GM12878 (cell line): ENCODE data around the gene DEFB119. TPM values are rescaled to one million over a fixed set of nuclear protein-coding genes. Genes with fewer than 3 reads are reported as not detected.
"Not testable (repeated sequence)": the region's sequence is repeated elsewhere in the genome, so short reads cannot be mapped to it uniquely, and the experiment has no call there.

ENCODE experiments used
- ATAC-seq: fragments of 200-7000 bp; cut with Tn5 transposase; 3 replicates; pipeline ENCODE4 v1.9.1; 2020; ENCODE audit warnings: mild to moderate bottlenecking, moderate library complexity
- BruUV-seq: library from RNA; stranded (reverse); fragments of 400-500 nt; replicated peaks from 2 replicates; lab custom pipeline; 2021; lab: Mats Ljungman, UMichigan
- CTCF ChIA-PET: fragments of 300-600 bp; sonication (Branson Sonifier 250); formaldehyde crosslinking; extraction: SDS; loops from one replicate; lab custom pipeline; 2021; ENCODE audit warnings: inconsistent platforms; lab: Yijun Ruan, JAX
- POLR2A ChIA-PET: fragments of 350-600 bp; formaldehyde crosslinking; extraction: SDS; loops from one replicate; lab custom pipeline; 2021; ENCODE audit warnings: inconsistent platforms; lab: Charles Lee
- RAD21 ChIA-PET: fragments of 300-600 bp; sonication (Branson Sonifier 250); formaldehyde crosslinking; loops from one replicate; lab custom pipeline; 2023; ENCODE audit warnings: antibody characterized with exemption; ENCODE audit not compliant: unreplicated experiment; lab: Charles Lee
- SMC1A ChIA-PET: fragments of 300-600 bp; sonication (Branson Sonifier 250); formaldehyde crosslinking; loops from one replicate; lab custom pipeline; 2023; ENCODE audit not compliant: unreplicated experiment, uncharacterized antibody; lab: Charles Lee
- DNase-seq: peaks from one replicate; pipeline ENCODE4 v3.0.0-alpha.2; 2011; ENCODE audit warnings: low read depth, low spot score
- FAIRE-seq: peaks from 3 replicates; lab custom pipeline; 2011; peaks lifted over from hg19 to GRCh38; lab: Jason Lieb, UNC
- H2AFZ ChIP-seq: 2 replicates; pipeline ENCODE4 v1.6.0; 2011; ENCODE audit warnings: low read depth, low read length, control low read depth; ENCODE audit not compliant: control insufficient read depth
- H3K27ac ChIP-seq: 2 replicates; pipeline ENCODE4 v1.5.1; 2011; ENCODE audit warnings: control low read depth; ENCODE audit not compliant: control insufficient read depth, insufficient read depth
- H3K27me3 ChIP-seq, 2 experiments: replicated peaks in 1 of 2; 2 replicates each; pipeline versions ENCODE4 v1.6.0 to v1.6.1; 2011; ENCODE audit warnings: low read length in 1 of 2; ENCODE audit not compliant: control insufficient read depth in 2 of 2, insufficient read depth in 2 of 2
- H3K36me3 ChIP-seq, 2 experiments: 2 replicates each; pipeline ENCODE4 v1.5.1; 2011; ENCODE audit warnings: low read length in 1 of 2; ENCODE audit not compliant: control insufficient read depth in 2 of 2, insufficient read depth in 2 of 2
- H3K4me1 ChIP-seq: 2 replicates; pipeline ENCODE4 v1.6.1; 2011; ENCODE audit warnings: mild to moderate bottlenecking, low read length, moderate library complexity, mixed read lengths; ENCODE audit not compliant: control insufficient read depth, insufficient read depth
- H3K4me2 ChIP-seq: 2 replicates; pipeline ENCODE4 v1.6.0; 2011; ENCODE audit warnings: control low read depth; ENCODE audit not compliant: control insufficient read depth, insufficient read depth
- H3K4me3 ChIP-seq: fragments of 200-600 bp; sonication (generic); 2 replicates; pipeline ENCODE4 v1.5.1; 2016
- H3K79me2 ChIP-seq: 2 replicates; pipeline ENCODE4 v1.6.0; 2011; ENCODE audit warnings: low read length; ENCODE audit not compliant: control insufficient read depth, insufficient read depth
- H3K9ac ChIP-seq: 2 replicates; pipeline ENCODE4 v1.8.0; 2011; ENCODE audit warnings: low read length, control low read depth, mixed read lengths; ENCODE audit not compliant: control insufficient read depth, insufficient read depth
- H3K9me3 ChIP-seq: replicated peaks from 3 replicates; pipeline ENCODE4 v1.5.1; 2011; ENCODE audit warnings: mild to moderate bottlenecking, low read length; ENCODE audit not compliant: control insufficient read depth, insufficient read depth
- H4K20me1 ChIP-seq: 2 replicates; pipeline ENCODE4 v1.6.0; 2011; ENCODE audit not compliant: control insufficient read depth, insufficient read depth
- ESRRA ChIP-seq: IDR thresholded peaks from 2 replicates; pipeline ENCODE4 v1.6.1; 2012; ENCODE audit warnings: mild to moderate bottlenecking, low read length, improper control_type of control experiment
- MEF2B ChIP-seq: fragments of 450-650 bp; IDR thresholded peaks from 2 replicates; pipeline ENCODE4 v1.6.1; 2018; ENCODE audit warnings: mild to moderate bottlenecking, moderate library complexity; ENCODE audit not compliant: partially characterized antibody, poor library complexity, severe bottlenecking
- MYB ChIP-seq: fragments of 150-350 bp; IDR thresholded peaks from 2 replicates; pipeline ENCODE4 v1.6.1; 2014; ENCODE audit warnings: mild to moderate bottlenecking, low read depth, low read length, borderline replicate concordance
- SMAD1 ChIP-seq: fragments of 450-650 bp; IDR thresholded peaks from 2 replicates; pipeline ENCODE4 v1.6.1; 2018; ENCODE audit warnings: mild to moderate bottlenecking, low read depth; ENCODE audit not compliant: partially characterized antibody
- SUPT20H ChIP-seq: IDR thresholded peaks from 2 replicates; pipeline ENCODE4 v1.6.1; 2011; ENCODE audit warnings: low read depth, mild to moderate bottlenecking, low read length, moderate library complexity, borderline replicate concordance; ENCODE audit not compliant: control insufficient read depth
- ZNF217 ChIP-seq: fragments of 450-650 bp; IDR thresholded peaks from 2 replicates; pipeline ENCODE4 v1.6.1; 2017; ENCODE audit warnings: antibody characterized with exemption, mild to moderate bottlenecking
- WGBS: methylation state at CpG from one replicate; pipeline ENCODE4 v1.1.6; 2016; ENCODE audit warnings: low lambda C conversion rate; ENCODE audit not compliant: insufficient replicate concordance, insufficient coverage; ENCODE audit errors: missing lambda C conversion rate; 5-methylcytosine and 5-hydroxymethylcytosine counted together
- in situ Hi-C: fragments of 300-500 bp; cut with MboI; formaldehyde crosslinking; loops from 9 replicates; pipeline ENCODE4 v1.14.3; 2018; ENCODE audit warnings: mixed read lengths
- intact Hi-C: fragments of 100-400 bp; cut with micrococcal nuclease; formaldehyde crosslinking; loops from one replicate; pipeline ENCODE4 v1.14.2; 2022; ENCODE audit not compliant: unreplicated experiment
- polyA plus RNA-seq, 11 experiments: library from polyadenylated mRNA; depleted of rRNA in 4 of 11; unstranded in 6 of 11; stranded (reverse) in 5 of 11; fragments of >200 nt; fragmentation: Nextera tagmentation in 4 of 11; fragmentation: Illumina TruSeq in 1 of 11; extraction: Ambion mirVana in 4 of 11; extraction: Trizol in 1 of 11; gene quantifications; 1 replicate in 1 of 11; 2 replicates in 10 of 11; pipeline versions ENCODE4 v1.2.1 to v1.2.3, GENCODE V29; 2011 to 2016; ENCODE audit warnings: inconsistent platforms in 2 of 11, missing spikeins in 2 of 11, low read depth in 1 of 11
- total RNA-seq, 4 experiments: library from RNA; depleted of rRNA in 3 of 4; stranded (reverse); fragments of >200 nt in 3 of 4; fragmentation: Illumina TruSeq in 1 of 4; extraction: Trizol in 1 of 4; gene quantifications; 2 replicates each; pipeline versions ENCODE4 v1.2.1 to v1.2.3, GENCODE V29; 2013 to 2021

The DEFB119 gene
- total and polyA plus RNA-seq, 10 of the 15 experiments (the other 5 are each of a cell fraction or from before 2014, with no cell fraction given), result not detected

DNA sequence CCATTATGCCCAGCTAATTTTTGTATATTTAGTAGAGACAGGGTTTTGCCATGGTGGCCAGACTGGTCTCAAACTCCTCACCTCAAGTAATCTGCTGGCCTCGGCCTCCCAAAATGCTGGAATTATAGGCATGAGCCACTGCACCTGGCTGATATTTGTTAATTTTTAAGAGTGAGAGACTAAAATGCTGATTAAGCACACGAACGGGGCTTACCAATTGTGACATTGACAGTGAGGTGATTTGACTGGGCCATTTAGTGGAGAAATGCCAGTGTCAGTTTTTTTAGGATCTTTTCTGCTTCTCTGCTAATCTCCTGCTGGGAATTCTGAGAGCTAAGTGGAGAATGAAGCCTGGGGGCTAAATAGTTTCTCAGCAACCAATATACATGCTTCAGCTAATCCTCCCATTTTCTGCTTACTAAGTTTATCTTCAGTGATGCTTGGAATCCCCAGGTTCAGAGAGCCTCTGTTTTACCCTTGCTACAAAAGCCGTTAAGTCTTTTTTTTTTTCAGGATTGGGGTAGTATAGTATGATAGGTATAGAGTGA is 40.3 kb upstream of the DEFB119 start:
- ChIA-PET CTCF (interaction anchor here (0.8 to 1.5 kb wide), 2 partner anchors 10 to 84 kb away, joined by 4 to 6 read pairs; partner anchors contain the start of gene HM13), RAD21 (no interaction called here), SMC1A (interaction anchor here (1.0 kb wide), 1 partner anchor 10 kb away, joined by 3 read pairs; no protein-coding TSS in a partner anchor), POLR2A (no interaction called here)
- no peaks in the 10 kb centered on the region for H3K9me3 ChIP-seq
- H3K79me2 ChIP-seq, result no peaks in the 10 kb centered on the region
- FAIRE-seq, result no peak
- no peaks in the 10 kb centered on the region for H3K4me1 ChIP-seq
- no peak overlapping the region for H3K4me2 ChIP-seq
- WGBS, result 31% methylated on average over 4 of the region's 4 CpGs
- H3K27ac ChIP-seq, result no peak overlapping the region
- no peaks in the 10 kb centered on the region for H3K27me3 ChIP-seq
- no peak for ATAC-seq
- H4K20me1 ChIP-seq, result no peaks in the 10 kb centered on the region
- no peak for DNase-seq
- intact Hi-C loops, result no loop called here
- in situ Hi-C loops, result no loop called here
- no peak overlapping the region for H2AFZ ChIP-seq
- no peak overlapping the region for H3K4me3 ChIP-seq
- no peaks in the 10 kb centered on the region for H3K36me3 ChIP-seq
- TF ChIP-seq ZNF217 (no peak), SMAD1 (no peak), SUPT20H (no peak), MEF2B (no peak), MYB (no peak), ESRRA (no peak)
- no TSS peak for BruUV-seq
- no peak overlapping the region for H3K9ac ChIP-seq

DNA sequence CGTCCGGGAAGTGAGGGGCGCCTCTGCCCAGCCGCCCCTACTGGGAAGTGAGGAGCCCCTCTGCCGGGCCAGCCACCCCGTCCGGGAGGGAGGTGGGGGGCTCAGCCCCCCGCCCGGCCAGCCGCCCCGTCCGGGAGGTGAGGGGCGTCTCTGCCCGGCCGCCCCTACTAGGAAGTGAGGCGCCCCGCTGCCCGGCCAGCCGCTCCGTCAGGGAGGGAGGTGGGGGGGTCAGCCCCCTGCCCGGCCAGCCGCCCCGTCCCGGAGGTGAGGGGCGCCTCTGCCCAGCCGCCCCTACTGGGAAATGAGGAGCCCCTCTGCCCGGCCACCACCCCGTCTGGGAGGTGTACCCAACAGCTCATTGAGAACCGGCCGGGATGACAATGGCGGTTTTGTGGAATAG is 37.2 kb upstream of the DEFB119 start:
- ATAC-seq, H4K20me1 ChIP-seq, H3K4me2 ChIP-seq, POLR2A ChIA-PET, SMC1A ChIA-PET, H3K79me2 ChIP-seq, DNase-seq, H3K4me3 ChIP-seq, H3K9me3 ChIP-seq, CTCF ChIA-PET, H3K9ac ChIP-seq, BruUV-seq, H3K27me3 ChIP-seq, H2AFZ ChIP-seq, H3K4me1 ChIP-seq, H3K36me3 ChIP-seq, FAIRE-seq, in situ Hi-C loops, intact Hi-C loops, RAD21 ChIA-PET, H3K27ac ChIP-seq: not testable (repeated sequence)
- 84% methylated on average over 13 of the region's 31 CpGs for WGBS

DNA sequence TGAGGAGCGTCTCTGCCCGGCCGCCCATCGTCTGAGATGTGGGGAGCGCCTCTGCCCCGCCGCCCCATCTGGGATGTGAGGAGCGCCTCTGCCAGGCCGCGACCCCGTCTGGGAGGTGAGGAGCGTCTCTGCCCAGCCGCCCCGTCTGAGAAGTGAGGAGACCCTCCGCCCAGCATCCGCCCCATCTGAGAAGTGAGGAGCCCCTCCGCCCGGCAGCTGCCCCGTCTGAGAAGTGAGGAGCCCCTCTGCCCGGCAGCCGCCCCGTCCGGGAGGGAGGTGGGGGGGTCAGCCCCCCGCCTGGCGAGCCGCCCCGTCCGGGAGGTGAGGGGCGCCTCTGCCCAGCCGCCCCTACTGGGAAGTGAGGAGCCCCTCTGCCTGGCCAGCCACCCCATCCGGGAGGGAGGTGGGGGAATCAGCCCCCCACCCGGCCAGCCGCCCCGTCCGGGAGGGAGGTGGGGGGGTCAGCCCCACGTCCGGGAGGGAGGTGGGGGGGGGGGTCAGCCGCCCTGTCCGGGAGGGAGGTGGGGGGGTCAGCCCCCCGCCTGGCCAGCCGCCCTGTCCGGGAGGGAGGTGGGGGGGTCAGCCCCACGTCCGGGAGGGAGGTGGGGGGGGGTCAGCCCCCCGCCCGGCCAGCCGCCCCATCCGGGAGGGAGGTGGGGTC is 36.6 kb upstream of the DEFB119 start:
- H3K27ac ChIP-seq, intact Hi-C loops, H3K9me3 ChIP-seq, SMC1A ChIA-PET, FAIRE-seq, RAD21 ChIA-PET, H2AFZ ChIP-seq, DNase-seq, H3K4me2 ChIP-seq, H3K4me1 ChIP-seq, H4K20me1 ChIP-seq, in situ Hi-C loops, ATAC-seq, H3K27me3 ChIP-seq, H3K9ac ChIP-seq, H3K79me2 ChIP-seq, CTCF ChIA-PET, H3K36me3 ChIP-seq, H3K4me3 ChIP-seq, BruUV-seq, POLR2A ChIA-PET: not testable (repeated sequence)
- WGBS, result 76% methylated on average over 17 of the region's 48 CpGs
